ENCODE measurements around the gene ASAP3. TPM values are rescaled to one million over a fixed set of nuclear protein-coding genes. Genes with fewer than 3 reads are reported as not detected.

The ASAP3 gene
- total RNA-seq, 4 donors from 2014 or later = 21.3 to 37.7 (median 31.0) TPM

- H3K27me3 ChIP-seq = peaks cover 52% of the 10 kb centered on the region
Observed at GRCh38 chr1:23527366-23527765, 43.4 kb upstream of the ASAP3 start.

GRCh38 chr1:23526329-23527041 is 42.5 kb upstream of the ASAP3 start:
- Histone ChIP-seq H3K27ac (no peak overlapping the region), H3K4me3 (no peak overlapping the region), H3K9me3 (no peaks in the 10 kb centered on the region), H3K4me1 (peaks cover 7 to 34% (median 19%) of the 10 kb centered on the region in 3 donors), H3K27me3 (peaks cover 52% of the 10 kb centered on the region), H3K36me3 (no peaks in the 10 kb centered on the region)
- WGBS, 2 donors (ENCODE audit: low coverage in 1 of 2) = 100% methylated on average over 3 of the region's 8 CpGs
- no peak for TF ChIP-seq EP300 (IDR thresholded peaks at IDR 0.05)
- TF ChIP-seq, protein P1, sequence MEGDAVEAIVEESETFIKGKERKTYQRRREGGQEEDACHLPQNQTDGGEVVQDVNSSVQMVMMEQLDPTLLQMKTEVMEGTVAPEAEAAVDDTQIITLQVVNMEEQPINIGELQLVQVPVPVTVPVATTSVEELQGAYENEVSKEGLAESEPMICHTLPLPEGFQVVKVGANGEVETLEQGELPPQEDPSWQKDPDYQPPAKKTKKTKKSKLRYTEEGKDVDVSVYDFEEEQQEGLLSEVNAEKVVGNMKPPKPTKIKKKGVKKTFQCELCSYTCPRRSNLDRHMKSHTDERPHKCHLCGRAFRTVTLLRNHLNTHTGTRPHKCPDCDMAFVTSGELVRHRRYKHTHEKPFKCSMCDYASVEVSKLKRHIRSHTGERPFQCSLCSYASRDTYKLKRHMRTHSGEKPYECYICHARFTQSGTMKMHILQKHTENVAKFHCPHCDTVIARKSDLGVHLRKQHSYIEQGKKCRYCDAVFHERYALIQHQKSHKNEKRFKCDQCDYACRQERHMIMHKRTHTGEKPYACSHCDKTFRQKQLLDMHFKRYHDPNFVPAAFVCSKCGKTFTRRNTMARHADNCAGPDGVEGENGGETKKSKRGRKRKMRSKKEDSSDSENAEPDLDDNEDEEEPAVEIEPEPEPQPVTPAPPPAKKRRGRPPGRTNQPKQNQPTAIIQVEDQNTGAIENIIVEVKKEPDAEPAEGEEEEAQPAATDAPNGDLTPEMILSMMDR (IDR thresholded peaks at IDR 0.05) = no peak
- ATAC-seq = no peak

More at GRCh38 chr1:23527366-23527765, 43.4 kb upstream of the ASAP3 start:
- no peak overlapping the region for H3K4me3 ChIP-seq
- H3K27ac ChIP-seq = no peak overlapping the region
- peaks cover 7 to 39% (median 27%) of the 10 kb centered on the region in 3 donors for H3K4me1 ChIP-seq
- no peak for ATAC-seq
- TF ChIP-seq EP300 (IDR thresholded peaks at IDR 0.05) (no peak), POLR2AphosphoS5 (IDR thresholded peaks at IDR 0.05) (no peak), POLR2A (IDR thresholded peaks at IDR 0.05) (no peak)
- TF ChIP-seq, protein P1 (IDR thresholded peaks at IDR 0.05) = no peak
- no peaks in the 10 kb centered on the region for H3K9me3 ChIP-seq
- 94% methylated on average over 3 of the region's 7 CpGs; no CpG with 5 or more reads in 1 of the 2 donors for WGBS, 2 donors (ENCODE audit: low coverage in 1 of 2)
- H3K36me3 ChIP-seq = no peaks in the 10 kb centered on the region

GRCh38 chr1:23525558-23526250 is 41.7 kb upstream of the ASAP3 start:
- Histone ChIP-seq H3K9me3 (no peaks in the 10 kb centered on the region), H3K27me3 (peaks cover 50% of the 10 kb centered on the region), H3K4me3 (no peak overlapping the region), H3K4me1 (peaks cover 4 to 28% (median 15%) of the 10 kb centered on the region in 3 donors), H3K27ac (no peak overlapping the region), H3K36me3 (no peaks in the 10 kb centered on the region)
- ATAC-seq = no peak
- TF ChIP-seq, protein P1 (IDR thresholded peaks at IDR 0.05) = no peak
- no peak for TF ChIP-seq EP300 (IDR thresholded peaks at IDR 0.05)
- no peak for TF ChIP-seq POLR2AphosphoS5 (IDR thresholded peaks at IDR 0.05)
- TF ChIP-seq POLR2A (IDR thresholded peaks at IDR 0.05) = no peak
- WGBS, 2 donors (ENCODE audit: low coverage in 1 of 2) = 60 to 87% methylated on average over 4 of the region's 5 CpGs

DNA sequence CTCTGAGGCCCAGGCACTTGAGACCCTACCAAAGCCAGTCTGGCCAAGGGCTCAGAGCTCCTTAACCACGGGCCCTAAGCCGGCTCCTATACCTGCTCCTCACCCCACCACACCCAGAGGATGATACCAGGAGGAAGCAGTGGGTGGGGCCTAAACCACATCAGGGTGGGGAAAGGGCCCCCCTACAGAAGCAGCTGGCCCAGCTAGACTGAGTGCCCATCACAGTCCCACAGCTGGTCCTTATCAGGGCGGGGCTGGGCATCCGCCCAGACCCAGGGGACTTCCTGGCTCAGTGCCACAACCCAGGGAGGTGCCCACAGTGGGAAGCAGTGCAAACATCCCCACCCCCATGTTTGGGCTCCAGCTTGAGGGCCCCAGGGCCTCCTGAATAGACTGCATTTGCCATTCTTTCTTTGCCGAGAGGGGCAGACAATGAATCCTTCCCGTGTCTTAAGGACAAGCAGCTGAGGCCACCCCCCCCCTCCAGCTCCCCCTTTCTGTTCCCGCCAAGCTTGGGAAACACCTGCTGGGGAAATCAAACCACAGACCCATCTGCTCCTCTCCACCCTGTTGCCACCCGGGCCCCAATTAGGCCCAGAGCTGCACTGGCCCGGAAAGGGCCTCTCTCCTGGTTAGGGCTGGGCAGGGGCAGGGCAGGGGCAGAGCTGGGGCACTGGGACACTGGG is 40.9 kb upstream of the ASAP3 start:
- H3K4me1 ChIP-seq = peaks cover 0 to 20% (median 9%) of the 10 kb centered on the region in 3 donors
- WGBS, 2 donors (ENCODE audit: low coverage in 1 of 2) = 92% methylated on average over 2 of the region's 9 CpGs; no CpG with 5 or more reads in 1 of the 2 donors
- H3K4me3 ChIP-seq = no peak overlapping the region
- H3K9me3 ChIP-seq = no peaks in the 10 kb centered on the region
- H3K27me3 ChIP-seq = peaks cover 41% of the 10 kb centered on the region
- H3K27ac ChIP-seq = no peak overlapping the region
- no peaks in the 10 kb centered on the region for H3K36me3 ChIP-seq
- TF ChIP-seq EP300 (IDR thresholded peaks at IDR 0.05) = no peak
- no peak for TF ChIP-seq POLR2A (IDR thresholded peaks at IDR 0.05)
- TF ChIP-seq POLR2AphosphoS5 (IDR thresholded peaks at IDR 0.05) = no peak
- TF ChIP-seq, protein P1 (IDR thresholded peaks at IDR 0.05) = no peak
- no peak for ATAC-seq

Measured in gastroesophageal sphincter (tissue), 4 donors.